ENCODE measurements around the gene EXD3. TPM values are rescaled to one million over a fixed set of nuclear protein-coding genes. Genes with fewer than 3 reads are reported as not detected.
"Not testable (repeated sequence)": the region's sequence is repeated elsewhere in the genome, so short reads cannot be mapped to it uniquely, and the experiment has no call there.

The EXD3 gene
- total RNA-seq, 5 donors from 2014 or later (not counting 1 experiment from before 2014, with no cell fraction given), result 18.5 to 43.8 (median 38.0) TPM

DNA sequence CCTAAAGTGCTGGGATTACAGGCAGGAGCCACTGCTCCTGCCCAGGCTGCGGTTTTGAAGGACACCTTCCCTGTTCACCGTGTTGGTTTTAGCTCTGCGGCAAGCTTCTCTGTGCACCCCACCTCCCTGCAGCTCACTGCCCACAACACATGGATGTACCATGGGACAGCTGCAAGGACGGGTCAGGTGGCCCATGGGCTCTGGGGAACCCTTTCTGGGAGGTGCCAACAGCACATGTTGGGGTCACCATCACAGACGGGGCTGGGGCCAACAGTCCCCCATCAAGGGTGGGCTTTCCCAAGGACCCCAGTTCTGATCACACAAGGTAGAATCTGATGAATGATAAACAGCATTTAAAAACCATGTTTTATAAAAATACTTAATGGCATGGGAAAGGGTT lies 7.5 kb downstream of the EXD3 start:
- Histone ChIP-seq H3K4me3 (ENCODE audit: control insufficient read depth in 1 of 2, extremely low read depth in 1 of 2, low read length in 1 of 2) (no peak overlapping the region), H3K27me3 (replicated peaks in 1 of 2; ENCODE audit: control insufficient read depth in 2 of 2, extremely low read depth in 1 of 2, insufficient read depth in 2 of 2, low read length in 1 of 2) (peaks cover 0 to 6% of the 10 kb centered on the region in 2 experiments), H3K9me3 (no peaks in the 10 kb centered on the region), H3K27ac (ENCODE audit: low read length) (no peak overlapping the region), H3K36me3 (ENCODE audit: control insufficient read depth in 2 of 2, extremely low read depth in 1 of 2, insufficient read depth in 1 of 2, low read length in 1 of 2) (no peaks in the 10 kb centered on the region), H3K4me1 (ENCODE audit: control insufficient read depth in 1 of 2, extremely low read depth in 1 of 2, insufficient read depth in 2 of 2, low read length in 2 of 2) (peaks cover 0 to 28% of the 10 kb centered on the region in 2 experiments)
- ATAC-seq (replicated peaks in 1 of 4), result no peak
- no peak for DNase-seq
- ChIA-PET POLR2A (no interaction called here), CTCF (no interaction called here)
- no peaks in the 10 kb centered on the region for H3K9me3 Mint-ChIP-seq
- H3K36me3 Mint-ChIP-seq, result no peaks in the 10 kb centered on the region
- 98% methylated on average over 4 of the region's 5 CpGs for WGBS (ENCODE audit: insufficient coverage)
- no peaks in the 10 kb centered on the region for H3K27me3 Mint-ChIP-seq
- H3K4me3 Mint-ChIP-seq, result no peak overlapping the region
- H3K4me1 Mint-ChIP-seq, result peaks cover 5 to 16% (median 14%) of the 10 kb centered on the region in 3 donors
- H3K27ac Mint-ChIP-seq, result no peak overlapping the region

DNA sequence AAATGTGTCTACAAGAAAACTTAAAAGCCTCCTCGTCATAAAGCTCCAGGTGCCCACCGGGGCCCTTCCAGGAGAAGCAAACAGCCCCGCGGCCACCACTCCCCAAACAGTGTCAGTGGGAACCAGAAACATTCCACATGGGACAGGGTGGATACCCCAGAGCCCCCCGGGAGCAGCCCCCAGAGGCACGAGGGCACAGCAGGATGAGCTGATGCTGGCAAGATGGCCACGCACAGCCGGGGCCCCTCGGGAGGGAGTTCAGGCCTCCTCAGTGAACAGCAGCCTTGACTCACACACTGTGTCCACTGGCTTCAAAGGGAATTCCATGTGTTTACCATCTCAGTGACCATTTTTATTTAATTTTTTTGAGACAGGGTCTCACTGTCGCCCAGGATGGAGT lies 10.5 kb downstream of the EXD3 start:
- Mint-ChIP-seq H3K27ac (no peak overlapping the region), H3K9me3 (no peaks in the 10 kb centered on the region), H3K36me3 (no peaks in the 10 kb centered on the region), H3K27me3 (no peaks in the 10 kb centered on the region), H3K4me1 (peaks cover 0 to 21% (median 14%) of the 10 kb centered on the region in 3 donors), H3K4me3 (peak overlapping the region in 1 of 3 donors; percentile 16)
- 85% methylated on average over 9 of the region's 10 CpGs for WGBS (ENCODE audit: insufficient coverage)
- no peak overlapping the region for H3K27ac ChIP-seq (ENCODE audit: low read length)
- H3K36me3 ChIP-seq (ENCODE audit: control insufficient read depth in 2 of 2, extremely low read depth in 1 of 2, insufficient read depth in 1 of 2, low read length in 1 of 2), result no peaks in the 10 kb centered on the region
- H3K27me3 ChIP-seq (replicated peaks in 1 of 2; ENCODE audit: control insufficient read depth in 2 of 2, extremely low read depth in 1 of 2, insufficient read depth in 2 of 2, low read length in 1 of 2), result peaks cover 0 to 15% of the 10 kb centered on the region in 2 experiments
- ChIA-PET CTCF (no interaction called here), POLR2A (no interaction called here)
- H3K9me3 ChIP-seq, result no peaks in the 10 kb centered on the region
- DNase-seq (no peak), ATAC-seq (replicated peaks in 1 of 4) (no peak)
- peaks cover 0 to 27% of the 10 kb centered on the region in 2 experiments for H3K4me1 ChIP-seq (ENCODE audit: control insufficient read depth in 1 of 2, extremely low read depth in 1 of 2, insufficient read depth in 2 of 2, low read length in 2 of 2)
- H3K4me3 ChIP-seq (ENCODE audit: control insufficient read depth in 1 of 2, extremely low read depth in 1 of 2, low read length in 1 of 2), result no peak overlapping the region

DNA sequence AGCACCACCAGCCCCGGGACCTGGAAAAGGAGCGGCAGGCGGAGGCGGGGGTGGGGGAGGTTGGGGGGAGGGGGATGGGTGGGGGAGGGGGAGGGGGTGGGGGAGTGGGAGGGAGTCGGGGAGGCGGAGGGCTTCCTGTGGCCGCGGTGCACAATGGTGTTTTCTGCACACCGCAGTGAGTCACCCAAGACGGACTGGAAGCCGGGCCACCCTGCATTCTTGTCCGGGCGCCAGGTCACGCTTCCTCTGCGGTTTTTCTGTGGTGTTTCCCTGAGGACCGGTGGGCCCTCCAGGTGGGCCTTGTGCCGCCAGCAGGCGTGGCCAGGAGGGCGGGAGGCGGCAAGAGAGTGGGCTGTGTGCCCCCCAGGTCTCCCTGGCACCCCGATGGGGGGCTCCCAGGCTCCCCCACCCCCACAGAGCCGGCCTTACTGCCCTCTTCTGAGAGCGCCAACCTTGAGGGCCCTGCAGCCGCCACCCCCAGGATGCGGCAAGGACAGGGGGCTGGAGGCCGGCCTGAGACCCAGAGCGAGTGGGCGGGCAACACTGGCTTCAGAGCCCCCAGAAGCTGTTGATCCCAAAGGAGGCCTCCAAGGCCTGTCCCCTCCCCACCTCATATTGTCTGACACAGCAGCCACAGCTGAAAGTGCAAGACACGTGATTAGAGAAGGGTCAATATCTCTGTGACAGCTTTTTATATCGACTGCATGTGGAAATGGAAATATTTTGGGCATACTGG lies 11.1 kb downstream of the EXD3 start:
- Mint-ChIP-seq H3K36me3 (no peaks in the 10 kb centered on the region), H3K4me1 (peaks cover 0 to 21% (median 14%) of the 10 kb centered on the region in 3 donors), H3K27me3 (no peaks in the 10 kb centered on the region), H3K9me3 (no peaks in the 10 kb centered on the region), H3K4me3 (peak overlapping the region in 1 of 3 donors; percentile 42), H3K27ac (no peak overlapping the region)
- Histone ChIP-seq H3K36me3 (ENCODE audit: control insufficient read depth in 2 of 2, extremely low read depth in 1 of 2, insufficient read depth in 1 of 2, low read length in 1 of 2) (no peaks in the 10 kb centered on the region), H3K9me3 (no peaks in the 10 kb centered on the region), H3K4me3 (ENCODE audit: control insufficient read depth in 1 of 2, extremely low read depth in 1 of 2, low read length in 1 of 2) (peak overlapping the region in 1 of 2 donors; percentile 24), H3K4me1 (ENCODE audit: control insufficient read depth in 1 of 2, extremely low read depth in 1 of 2, insufficient read depth in 2 of 2, low read length in 2 of 2) (peaks cover 0 to 29% of the 10 kb centered on the region in 2 experiments), H3K27me3 (replicated peaks in 1 of 2; ENCODE audit: control insufficient read depth in 2 of 2, extremely low read depth in 1 of 2, insufficient read depth in 2 of 2, low read length in 1 of 2) (peaks cover 0 to 20% of the 10 kb centered on the region in 2 experiments), H3K27ac (ENCODE audit: low read length) (no peak overlapping the region)
- ATAC-seq (replicated peaks in 1 of 4) (peak in 2 of 4 experiments; percentile 33 to 41), DNase-seq (peak in 7 of 35 experiments; percentile 11 to 43 (median 26))
- CTCF ChIA-PET, result no interaction called here
- POLR2A ChIA-PET, result no interaction called here
- WGBS (ENCODE audit: insufficient coverage), result 18% methylated on average over 15 of the region's 30 CpGs

DNA sequence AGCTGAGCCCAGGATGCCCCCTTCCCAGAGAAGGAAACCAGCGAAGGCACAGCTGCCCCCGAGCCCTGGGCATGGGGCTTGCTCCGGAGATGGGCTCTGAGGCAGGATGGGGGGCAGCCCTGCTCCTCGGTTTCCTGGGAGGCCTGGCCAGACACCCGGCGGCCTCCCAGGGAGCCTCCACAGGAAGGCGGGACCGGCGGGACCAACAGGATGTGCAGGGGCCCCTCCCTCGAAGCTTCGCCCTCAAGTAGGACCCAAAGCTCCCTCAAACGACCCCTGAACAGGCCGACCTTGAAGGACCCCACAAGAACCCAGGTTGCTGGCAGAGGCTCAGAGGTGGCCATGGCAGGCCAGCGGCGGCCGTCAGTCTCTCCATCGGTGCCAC lies 11.7 kb downstream of the EXD3 start:
- Mint-ChIP-seq H3K4me1 (peaks cover under 1 to 21% (median 14%) of the 10 kb centered on the region in 3 donors), H3K9me3 (no peaks in the 10 kb centered on the region), H3K4me3 (peak overlapping the region in 1 of 3 donors; percentile 42), H3K27ac (no peak overlapping the region), H3K36me3 (no peaks in the 10 kb centered on the region), H3K27me3 (no peaks in the 10 kb centered on the region)
- WGBS (ENCODE audit: insufficient coverage), result 14% methylated on average over 12 of the region's 17 CpGs
- peak overlapping the region in 1 of 2 donors; percentile 24 for H3K4me3 ChIP-seq (ENCODE audit: control insufficient read depth in 1 of 2, extremely low read depth in 1 of 2, low read length in 1 of 2)
- no peaks in the 10 kb centered on the region for H3K36me3 ChIP-seq (ENCODE audit: control insufficient read depth in 2 of 2, extremely low read depth in 1 of 2, insufficient read depth in 1 of 2, low read length in 1 of 2)
- no peak for DNase-seq
- POLR2A ChIA-PET, result no interaction called here
- H3K4me1 ChIP-seq (ENCODE audit: control insufficient read depth in 1 of 2, extremely low read depth in 1 of 2, insufficient read depth in 2 of 2, low read length in 2 of 2), result peaks cover 0 to 32% of the 10 kb centered on the region in 2 experiments
- no peaks in the 10 kb centered on the region for H3K9me3 ChIP-seq
- peak in 1 of 4 experiments; percentile 16 for ATAC-seq (replicated peaks in 1 of 4)
- CTCF ChIA-PET, result no interaction called here
- H3K27me3 ChIP-seq (replicated peaks in 1 of 2; ENCODE audit: control insufficient read depth in 2 of 2, extremely low read depth in 1 of 2, insufficient read depth in 2 of 2, low read length in 1 of 2), result peaks cover 0 to 26% of the 10 kb centered on the region in 2 experiments
- no peak overlapping the region for H3K27ac ChIP-seq (ENCODE audit: low read length)

DNA sequence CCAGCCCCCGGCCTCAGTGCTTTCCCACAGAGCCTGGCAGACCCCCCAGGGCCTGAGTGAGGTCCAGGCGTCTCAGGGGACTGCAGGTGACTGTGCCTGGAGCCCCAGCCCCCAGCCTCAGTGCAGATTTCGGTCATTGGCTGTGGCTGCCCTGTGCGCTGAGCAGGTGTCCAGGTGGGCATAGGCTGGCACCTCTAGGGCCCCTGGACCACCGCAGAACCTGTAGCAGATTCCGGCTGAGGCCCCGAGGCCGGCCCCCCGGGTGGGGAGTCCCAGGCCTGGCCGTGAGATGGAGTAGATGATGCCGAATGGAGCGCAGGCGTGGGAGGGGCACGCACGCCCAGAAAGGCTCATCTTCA lies 12.1 kb downstream of the EXD3 start:
- no peaks in the 10 kb centered on the region for H3K9me3 ChIP-seq
- H3K36me3 Mint-ChIP-seq, result no peaks in the 10 kb centered on the region
- peak overlapping the region in 1 of 3 donors; percentile 42 for H3K4me3 Mint-ChIP-seq
- CTCF ChIA-PET, result no interaction called here
- peaks cover 4 to 23% (median 14%) of the 10 kb centered on the region in 3 donors for H3K4me1 Mint-ChIP-seq
- no peak overlapping the region for H3K4me3 ChIP-seq (ENCODE audit: control insufficient read depth in 1 of 2, extremely low read depth in 1 of 2, low read length in 1 of 2)
- 88% methylated on average over 8 of the region's 15 CpGs for WGBS (ENCODE audit: insufficient coverage)
- peaks cover 0 to 3% of the 10 kb centered on the region in 2 donors for H3K27me3 Mint-ChIP-seq
- H3K4me1 ChIP-seq (ENCODE audit: control insufficient read depth in 1 of 2, extremely low read depth in 1 of 2, insufficient read depth in 2 of 2, low read length in 2 of 2), result peaks cover 0 to 33% of the 10 kb centered on the region in 2 experiments
- no peak overlapping the region for H3K27ac Mint-ChIP-seq
- H3K27ac ChIP-seq (ENCODE audit: low read length), result no peak overlapping the region
- no peaks in the 10 kb centered on the region for H3K9me3 Mint-ChIP-seq
- peaks cover 0 to 29% of the 10 kb centered on the region in 2 experiments for H3K27me3 ChIP-seq (replicated peaks in 1 of 2; ENCODE audit: control insufficient read depth in 2 of 2, extremely low read depth in 1 of 2, insufficient read depth in 2 of 2, low read length in 1 of 2)
- ATAC-seq (replicated peaks in 1 of 4) (no peak), DNase-seq (no peak)
- POLR2A ChIA-PET, result no interaction called here
- H3K36me3 ChIP-seq (ENCODE audit: control insufficient read depth in 2 of 2, extremely low read depth in 1 of 2, insufficient read depth in 1 of 2, low read length in 1 of 2), result no peaks in the 10 kb centered on the region

DNA sequence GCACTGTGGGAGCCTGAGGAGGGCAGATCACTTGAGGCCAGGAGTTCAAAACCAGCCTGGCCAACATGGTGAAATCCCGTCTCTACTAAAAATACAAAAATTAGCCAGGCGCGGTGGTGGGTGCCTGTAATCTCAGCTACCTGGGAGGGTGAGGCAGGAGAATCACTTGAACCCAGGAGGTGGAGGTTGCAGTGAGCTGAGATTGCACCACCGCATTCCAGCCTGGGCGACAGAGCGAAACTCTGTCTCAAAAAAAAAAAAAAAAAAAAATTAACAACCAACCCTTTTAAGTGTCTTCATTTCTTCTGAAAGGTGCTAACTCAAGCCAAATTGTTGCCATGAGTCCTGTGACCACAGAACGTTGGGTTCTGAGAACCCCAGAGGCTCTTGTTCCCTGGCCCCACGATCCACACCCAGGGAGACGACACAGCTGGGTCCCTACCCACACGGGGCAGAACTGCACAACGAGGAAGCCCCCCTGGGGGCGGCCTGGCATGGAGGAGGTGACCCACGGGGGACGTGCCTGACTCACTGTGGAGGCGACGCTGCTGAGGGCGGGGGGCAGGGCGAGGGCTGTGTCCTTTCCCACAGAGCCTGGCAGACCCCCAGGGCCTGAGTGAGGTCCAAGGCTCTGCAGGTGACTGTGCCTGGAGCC lies 12.6 kb downstream of the EXD3 start:
- peaks cover 8 to 27% (median 12%) of the 10 kb centered on the region in 3 donors for H3K4me1 Mint-ChIP-seq
- H3K4me3 Mint-ChIP-seq, result peak overlapping the region in 1 of 3 donors; percentile 42
- H3K36me3 Mint-ChIP-seq; H3K9me3 Mint-ChIP-seq; H3K27ac Mint-ChIP-seq; H3K27me3 Mint-ChIP-seq; H3K27ac ChIP-seq (ENCODE audit: low read length); CTCF ChIA-PET; H3K9me3 ChIP-seq; H3K36me3 ChIP-seq (ENCODE audit: control insufficient read depth in 2 of 2, extremely low read depth in 1 of 2, insufficient read depth in 1 of 2, low read length in 1 of 2); POLR2A ChIA-PET; DNase-seq; ATAC-seq (replicated peaks in 1 of 4); H3K4me3 ChIP-seq (ENCODE audit: control insufficient read depth in 1 of 2, extremely low read depth in 1 of 2, low read length in 1 of 2): not testable (repeated sequence)
- Histone ChIP-seq H3K27me3 (replicated peaks in 1 of 2; ENCODE audit: control insufficient read depth in 2 of 2, extremely low read depth in 1 of 2, insufficient read depth in 2 of 2, low read length in 1 of 2) (peaks cover 0 to 34% of the 10 kb centered on the region in 2 experiments), H3K4me1 (ENCODE audit: control insufficient read depth in 1 of 2, extremely low read depth in 1 of 2, insufficient read depth in 2 of 2, low read length in 2 of 2) (peaks cover 0 to 33% of the 10 kb centered on the region in 2 experiments)
- 49% methylated on average over 12 of the region's 18 CpGs for WGBS (ENCODE audit: insufficient coverage)
